H1 (cell line): Measurements from ENCODE around the gene SULF2. TPM values are rescaled to one million over a fixed set of nuclear protein-coding genes. Genes with fewer than 3 reads are reported as not detected.

Source experiments
- CTCF ChIA-PET: fragments of 300-600 bp; sonication (Branson Sonifier 250); formaldehyde crosslinking; loops from one replicate; lab custom pipeline; 2021; ENCODE audit not compliant: partially characterized antibody; lab: Charles Lee
- POLR2A ChIA-PET: fragments of 300-600 bp; sonication (Branson Sonifier 250); formaldehyde crosslinking; loops from one replicate; lab custom pipeline; 2021; ENCODE audit warnings: inconsistent platforms; ENCODE audit not compliant: partially characterized antibody; lab: Charles Lee
- DNase-seq, 2 experiments: peaks; one replicate each; pipeline versions ENCODE4 v3.0.0 to v3.0.0-alpha.2; 2010 to 2022; ENCODE audit warnings: low spot score in 2 of 2, low read depth in 1 of 2, mixed read lengths in 1 of 2
- FAIRE-seq: peaks from 2 replicates; lab custom pipeline; 2011; peaks lifted over from hg19 to GRCh38; lab: Jason Lieb, UNC
- H2AFZ ChIP-seq: 2 replicates; pipeline ENCODE4 v1.8.1; 2012; ENCODE audit warnings: low read length, inconsistent platforms
- H2AK5ac ChIP-seq: 2 replicates; pipeline ENCODE4 v1.6.1; 2013; ENCODE audit warnings: low read depth, low read length
- H2BK120ac ChIP-seq: replicated peaks from 2 replicates; pipeline ENCODE3; 2013; ENCODE audit warnings: low read depth, low read length, inconsistent platforms
- H2BK12ac ChIP-seq: 2 replicates; pipeline ENCODE4 v1.6.1; 2013; ENCODE audit warnings: low read depth, low read length
- H2BK15ac ChIP-seq: 2 replicates; pipeline ENCODE4 v1.6.1; 2013; ENCODE audit warnings: low read length
- H2BK20ac ChIP-seq: 2 replicates; pipeline ENCODE4 v1.6.1; 2013; ENCODE audit warnings: low read length
- H2BK5ac ChIP-seq: 2 replicates; pipeline ENCODE4 v1.6.1; 2013; ENCODE audit warnings: low read depth, low read length
- H3K14ac ChIP-seq: 2 replicates; pipeline ENCODE4 v1.6.1; 2013; ENCODE audit warnings: inconsistent platforms; ENCODE audit not compliant: insufficient read length
- H3K18ac ChIP-seq: 2 replicates; pipeline ENCODE4 v1.6.1; 2013; ENCODE audit warnings: low read length; ENCODE audit errors: extremely low read depth
- H3K23ac ChIP-seq: 2 replicates; pipeline ENCODE4 v1.6.1; 2013; ENCODE audit warnings: inconsistent platforms; ENCODE audit not compliant: insufficient read length
- H3K23me2 ChIP-seq: 2 replicates; pipeline ENCODE4 v1.6.1; 2013; ENCODE audit warnings: low read depth, low read length
- H3K27ac ChIP-seq: 2 replicates; pipeline ENCODE4 v1.6.1; 2011; ENCODE audit warnings: low read depth, low read length, inconsistent platforms
- H3K27me3 ChIP-seq, 4 experiments: replicated peaks in 1 of 4; 1 replicate in 1 of 4; 2 replicates in 3 of 4; pipeline versions ENCODE4 v1.6.1 to v1.8.1; 2011 to 2013; ENCODE audit warnings: low read length in 3 of 4, mild to moderate bottlenecking in 3 of 4, inconsistent platforms in 2 of 4, mixed read lengths in 2 of 4, moderate library complexity in 1 of 4; ENCODE audit not compliant: control insufficient read depth in 3 of 4, insufficient read depth in 3 of 4; ENCODE audit errors: extremely low read depth in 1 of 4
- H3K36me3 ChIP-seq, 4 experiments: 2 replicates each; pipeline versions ENCODE4 v1.6.1 to v1.8.1; 2011 to 2013; ENCODE audit warnings: mild to moderate bottlenecking in 4 of 4, low read length in 3 of 4, moderate library complexity in 2 of 4, control low read depth in 1 of 4, inconsistent platforms in 1 of 4; ENCODE audit not compliant: insufficient read depth in 4 of 4, control insufficient read depth in 2 of 4
- H3K4ac ChIP-seq: replicated peaks from 2 replicates; pipeline ENCODE3; 2013; ENCODE audit warnings: low read length, low read depth, mixed read lengths, inconsistent platforms; ENCODE audit not compliant: insufficient read length
- H3K4me1 ChIP-seq, 4 experiments: replicated peaks in 1 of 4; 1 replicate in 1 of 4; 2 replicates in 3 of 4; pipeline versions ENCODE4 v1.6.1 to v1.8.1; 2011 to 2013; ENCODE audit warnings: low read length in 3 of 4, inconsistent platforms in 2 of 4, mixed read lengths in 1 of 4; ENCODE audit not compliant: insufficient read depth in 4 of 4, control insufficient read depth in 3 of 4
- H3K4me2 ChIP-seq, 2 experiments: 2 replicates each; pipeline versions ENCODE4 v1.6.1 to v1.8.1; 2011 to 2013; ENCODE audit warnings: low read depth in 2 of 2, low read length in 2 of 2, control low read depth in 1 of 2, inconsistent platforms in 1 of 2, mild to moderate bottlenecking in 1 of 2; ENCODE audit not compliant: insufficient read depth in 1 of 2
- H3K4me3 ChIP-seq, 4 experiments: fragments of 200-600, 300-600 bp in 1 of 4; sonication (generic), shearing (Covaris generic), sonication (Bioruptor Twin) in 1 of 4; 2 replicates each; pipeline versions ENCODE4 v1.5.1 to v1.8.1; 2011 to 2016; ENCODE audit warnings: low read length in 4 of 4, low read depth in 3 of 4, control low read depth in 2 of 4, inconsistent platforms in 2 of 4, mild to moderate bottlenecking in 2 of 4, mixed read lengths in 1 of 4, moderate library complexity in 1 of 4; ENCODE audit not compliant: insufficient read depth in 2 of 4; ENCODE audit errors: extremely low read depth in 1 of 4
- H3K56ac ChIP-seq: replicated peaks from 2 replicates; pipeline ENCODE3; 2013; ENCODE audit warnings: low read depth, mild to moderate bottlenecking, mixed read lengths, low read length, inconsistent platforms; ENCODE audit not compliant: insufficient read length
- H3K79me1 ChIP-seq: 2 replicates; pipeline ENCODE4 v1.6.1; 2013; ENCODE audit warnings: low read depth, low read length, control low read depth
- H3K79me2 ChIP-seq, 2 experiments: 2 replicates each; pipeline versions ENCODE4 v1.6.1 to v1.8.1; 2012 to 2013; ENCODE audit warnings: low read length in 2 of 2, mild to moderate bottlenecking in 2 of 2, inconsistent platforms in 1 of 2; ENCODE audit not compliant: insufficient read depth in 2 of 2, control insufficient read depth in 1 of 2
- H3K9ac ChIP-seq, 4 experiments: replicated peaks in 1 of 4; 1 replicate in 1 of 4; 2 replicates in 3 of 4; pipeline versions ENCODE4 v1.6.1 to v1.8.1; 2011 to 2013; ENCODE audit warnings: low read depth in 3 of 4, low read length in 3 of 4, control low read depth in 2 of 4, mild to moderate bottlenecking in 2 of 4, moderate library complexity in 2 of 4, inconsistent platforms in 1 of 4; ENCODE audit errors: extremely low read depth in 1 of 4
- H3K9me3 ChIP-seq, 2 experiments: 2 replicates each; pipeline versions ENCODE4 v1.6.1 to v1.8.1; 2012 to 2013; ENCODE audit warnings: mild to moderate bottlenecking in 2 of 2, moderate library complexity in 2 of 2, control low read depth in 1 of 2, inconsistent platforms in 1 of 2, low read depth in 1 of 2, low read length in 1 of 2, mixed read lengths in 1 of 2; ENCODE audit not compliant: insufficient read depth in 2 of 2
- H4K20me1 ChIP-seq, 2 experiments: replicated peaks in 1 of 2; 2 replicates each; pipeline versions ENCODE3 to v1.8.1; 2011 to 2013; ENCODE audit warnings: inconsistent platforms in 2 of 2, low read length in 2 of 2, mild to moderate bottlenecking in 1 of 2; ENCODE audit not compliant: insufficient read depth in 2 of 2, control insufficient read depth in 1 of 2
- H4K5ac ChIP-seq: 2 replicates; pipeline ENCODE4 v1.6.1; 2013; ENCODE audit warnings: low read length, low read depth, mixed read lengths, inconsistent platforms; ENCODE audit not compliant: insufficient read length
- H4K8ac ChIP-seq: 2 replicates; pipeline ENCODE4 v1.8.0; 2013; ENCODE audit warnings: mild to moderate bottlenecking, moderate library complexity, low read length, inconsistent platforms; ENCODE audit not compliant: insufficient read depth; ENCODE audit errors: extremely low read depth
- H4K91ac ChIP-seq: replicated peaks from 2 replicates; pipeline ENCODE3; 2013; ENCODE audit warnings: low read length, mixed read lengths, inconsistent platforms; ENCODE audit not compliant: insufficient read length
- CHD2 ChIP-seq: IDR thresholded peaks from 2 replicates; pipeline ENCODE4 v1.6.1; 2012; ENCODE audit warnings: low read length, improper control_type of control experiment
- EP300 ChIP-seq, 2 experiments: IDR thresholded peaks; 1 replicate in 1 of 2; 2 replicates in 1 of 2; pipeline ENCODE4 v1.6.1; 2011 to 2012; ENCODE audit warnings: low read depth in 2 of 2, low read length in 2 of 2, mild to moderate bottlenecking in 2 of 2, borderline replicate concordance in 1 of 2, inconsistent platforms in 1 of 2, moderate library complexity in 1 of 2
- FOSL1 ChIP-seq: IDR thresholded peaks from 2 replicates; pipeline ENCODE4 v1.6.1; 2011; ENCODE audit warnings: mild to moderate bottlenecking, low read depth, low read length, moderate library complexity; ENCODE audit not compliant: insufficient read depth
- GTF2F1 ChIP-seq: IDR thresholded peaks from 2 replicates; pipeline ENCODE4 v1.6.1; 2012; ENCODE audit warnings: low read depth, low read length, improper control_type of control experiment, borderline replicate concordance
- KDM1A ChIP-seq: fragments of 200-600, 300-600 bp; sonication (generic); IDR thresholded peaks from 2 replicates; pipeline ENCODE4 v1.7.1; 2016; ENCODE audit warnings: mild to moderate bottlenecking, low read length, borderline replicate concordance
- RAD21 ChIP-seq, 2 experiments: IDR thresholded peaks in 1 of 2; conservative IDR thresholded peaks in 1 of 2; 2 replicates each; pipeline ENCODE4 v1.6.1; 2011; ENCODE audit warnings: low read depth in 2 of 2, low read length in 2 of 2, improper control_type of control experiment in 1 of 2, inconsistent platforms in 1 of 2, mild to moderate bottlenecking in 1 of 2, moderate library complexity in 1 of 2
- RXRA ChIP-seq: IDR thresholded peaks from 2 replicates; pipeline ENCODE4 v1.6.1; 2011; ENCODE audit warnings: low read depth, mild to moderate bottlenecking, low read length, moderate library complexity; ENCODE audit not compliant: insufficient read depth
- SIN3A ChIP-seq, 2 experiments: IDR thresholded peaks in 1 of 2; conservative IDR thresholded peaks in 1 of 2; 2 replicates each; pipeline ENCODE4 v1.6.1; 2011 to 2012; ENCODE audit warnings: low read length in 2 of 2, improper control_type of control experiment in 1 of 2, low read depth in 1 of 2, mild to moderate bottlenecking in 1 of 2
- SRF ChIP-seq: IDR thresholded peaks from 2 replicates; pipeline ENCODE4 v1.6.1; 2011; ENCODE audit warnings: mild to moderate bottlenecking, low read depth, low read length, moderate library complexity
- TAF7 ChIP-seq: optimal IDR thresholded peaks from 2 replicates; pipeline ENCODE3; 2011; ENCODE audit warnings: low read depth, mild to moderate bottlenecking, inconsistent platforms, low read length, moderate library complexity, borderline replicate concordance
- WGBS, 2 experiments: shearing (Covaris generic) in 1 of 2; methylation state at CpG; one replicate each; pipeline versions ENCODE4 v1.1.6 to v1.1.7; 2013 to 2015; ENCODE audit warnings: low lambda C conversion rate in 2 of 2, mixed read lengths in 2 of 2, inconsistent platforms in 1 of 2, low coverage in 1 of 2, missing lambda C conversion rate in 1 of 2; ENCODE audit not compliant: insufficient replicate concordance in 2 of 2, insufficient coverage in 1 of 2, insufficient read length in 1 of 2; ENCODE audit errors: extremely low coverage in 1 of 2, missing lambda C conversion rate in 1 of 2; 5-methylcytosine and 5-hydroxymethylcytosine counted together
- polyA plus RNA-seq, 7 experiments: library from polyadenylated mRNA; depleted of rRNA in 3 of 7; stranded (reverse) in 5 of 7; unstranded in 2 of 7; fragments of >200 nt in 5 of 7; fragments of 200-250 nt in 2 of 7; gene quantifications; 1 replicate in 5 of 7; 2 replicates in 1 of 7; 4 replicates in 1 of 7; pipeline versions ENCODE4 v1.2.1 to v1.2.3, GENCODE V29; 2011 to 2013; ENCODE audit warnings: missing spikeins in 2 of 7, mixed read lengths in 2 of 7
- total RNA-seq: library from RNA; stranded (reverse); fragmentation: NEBNext Ultra II Directional; extraction: Animal tissue kit (Norgen Biotek cat#: 25700); gene quantifications from 2 replicates; pipeline ENCODE4 v1.2.1, GENCODE V29; 2021

The SULF2 gene
- total and polyA plus RNA-seq, 2 of the 8 experiments (the other 6 are each of a cell fraction or from before 2014, with no cell fraction given): 15.7 to 28.2 TPM

DNA sequence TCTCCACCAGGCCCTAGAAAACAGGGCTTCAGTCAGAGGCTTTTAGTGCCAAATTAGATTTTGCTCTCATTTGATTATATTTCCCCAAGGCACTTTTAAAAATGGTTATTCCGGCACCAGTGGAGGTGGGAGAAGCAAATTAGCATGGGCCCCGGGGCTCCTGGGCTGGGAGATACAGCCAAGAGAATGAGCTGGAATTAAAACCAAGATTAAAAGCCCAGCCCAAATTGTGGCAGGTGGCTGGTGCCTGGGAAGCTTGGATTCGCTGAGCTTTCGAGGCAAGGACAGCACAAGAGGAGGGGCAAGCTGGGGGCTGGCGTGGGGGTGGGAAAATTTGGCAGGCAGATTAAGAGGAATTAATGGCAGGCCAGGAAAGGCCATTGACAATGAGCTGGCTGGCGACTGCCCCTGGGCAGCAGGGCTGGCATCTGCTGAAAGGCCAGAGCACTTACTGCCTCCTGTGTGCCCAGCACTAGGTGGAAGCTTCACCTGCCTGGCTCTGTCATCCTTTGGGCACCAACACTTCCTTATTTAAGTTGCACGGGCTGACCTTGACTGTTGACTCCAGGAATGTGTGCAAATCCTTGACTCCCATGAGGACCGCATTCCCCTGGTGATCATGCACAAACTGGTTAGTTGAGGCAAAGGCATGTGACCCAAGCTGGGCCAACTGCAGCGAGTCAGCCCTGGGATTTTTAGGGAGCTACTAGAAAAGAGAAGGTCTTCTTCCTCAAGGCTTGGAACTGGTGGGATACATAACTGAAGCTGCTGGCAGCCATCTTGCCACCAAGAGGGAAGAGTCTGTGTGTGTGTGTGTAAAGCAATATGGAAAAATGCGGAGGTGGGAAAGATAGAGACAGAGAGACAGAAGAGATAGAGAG, 76.1 kb downstream of the SULF2 start:
- H3K9ac ChIP-seq: no peak overlapping the region
- no peaks in the 10 kb centered on the region for H3K27me3 ChIP-seq
- H2BK15ac ChIP-seq: no peak overlapping the region
- H3K4me1 ChIP-seq: peaks cover 0 to 2% (median 0%) of the 10 kb centered on the region in 4 experiments; a peak in 1 of 7 replicates
- no peak overlapping the region for H3K18ac ChIP-seq
- H2AFZ ChIP-seq: no peak overlapping the region
- no peak overlapping the region for H3K4me2 ChIP-seq
- H3K56ac ChIP-seq: no peak overlapping the region
- no peak overlapping the region for H3K4me3 ChIP-seq
- H3K9me3 ChIP-seq: no peaks in the 10 kb centered on the region
- H3K14ac ChIP-seq: no peak overlapping the region
- H2BK5ac ChIP-seq: no peak overlapping the region
- H2BK20ac ChIP-seq: no peak overlapping the region
- ChIA-PET CTCF (interaction anchor here (0.9 to 1.5 kb wide), 4 partner anchors 9 to 45 kb away, joined by 3 to 4 read pairs (median 4); no protein-coding TSS in a partner anchor), POLR2A (no interaction called here)
- H2BK12ac ChIP-seq: no peak overlapping the region
- no peaks in the 10 kb centered on the region for H3K79me1 ChIP-seq
- DNase-seq (no peak), FAIRE-seq (no peak)
- H3K79me2 ChIP-seq: no peaks in the 10 kb centered on the region
- H4K20me1 ChIP-seq: no peaks in the 10 kb centered on the region
- H4K5ac ChIP-seq: no peak overlapping the region
- H3K27ac ChIP-seq: no peak overlapping the region
- no peak overlapping the region for H3K4ac ChIP-seq
- peak overlapping the region; percentile 28; the same call in 1 of the 2 replicates for H4K8ac ChIP-seq
- WGBS, 2 experiments: 92% methylated on average over 10 of the region's 10 CpGs; no CpG with 5 or more reads in 1 of the 2 experiments
- H4K91ac ChIP-seq: no peak overlapping the region
- no peak overlapping the region for H3K23ac ChIP-seq
- H3K36me3 ChIP-seq: no peaks in the 10 kb centered on the region; a peak in 1 of 8 replicates
- no peak overlapping the region for H2BK120ac ChIP-seq
- no peak overlapping the region for H2AK5ac ChIP-seq
- TF ChIP-seq FOSL1: no peak
- no peak for TF ChIP-seq TAF7
- TF ChIP-seq GTF2F1: no peak
- no peak for TF ChIP-seq RAD21 (IDR thresholded peaks at IDR 0.05 in 1 of 2, conservative IDR thresholded peaks at IDR 0.05 in 1 of 2; ENCODE audit: low read depth in 2 of 2, low read length in 2 of 2)
- no peak for TF ChIP-seq EP300 (IDR thresholded peaks at IDR 0.05; ENCODE audit: borderline replicate concordance in 1 of 2, low read depth in 2 of 2, low read length in 2 of 2)
- TF ChIP-seq KDM1A: no peak
- no peak for TF ChIP-seq SIN3A (conservative IDR thresholded peaks at IDR 0.05 in 1 of 2, IDR thresholded peaks at IDR 0.05 in 1 of 2; ENCODE audit: low read depth in 1 of 2, low read length in 2 of 2)
- TF ChIP-seq RXRA: no peak
- no peak for TF ChIP-seq SRF
- TF ChIP-seq CHD2: no peak
- TF ChIP-seq, all 59 proteins: peak for 0
- no peaks in the 10 kb centered on the region; the same call in 1 of the 2 replicates for H3K23me2 ChIP-seq
